ENCODE data around the gene CIRBP.

The CIRBP gene

DNA sequence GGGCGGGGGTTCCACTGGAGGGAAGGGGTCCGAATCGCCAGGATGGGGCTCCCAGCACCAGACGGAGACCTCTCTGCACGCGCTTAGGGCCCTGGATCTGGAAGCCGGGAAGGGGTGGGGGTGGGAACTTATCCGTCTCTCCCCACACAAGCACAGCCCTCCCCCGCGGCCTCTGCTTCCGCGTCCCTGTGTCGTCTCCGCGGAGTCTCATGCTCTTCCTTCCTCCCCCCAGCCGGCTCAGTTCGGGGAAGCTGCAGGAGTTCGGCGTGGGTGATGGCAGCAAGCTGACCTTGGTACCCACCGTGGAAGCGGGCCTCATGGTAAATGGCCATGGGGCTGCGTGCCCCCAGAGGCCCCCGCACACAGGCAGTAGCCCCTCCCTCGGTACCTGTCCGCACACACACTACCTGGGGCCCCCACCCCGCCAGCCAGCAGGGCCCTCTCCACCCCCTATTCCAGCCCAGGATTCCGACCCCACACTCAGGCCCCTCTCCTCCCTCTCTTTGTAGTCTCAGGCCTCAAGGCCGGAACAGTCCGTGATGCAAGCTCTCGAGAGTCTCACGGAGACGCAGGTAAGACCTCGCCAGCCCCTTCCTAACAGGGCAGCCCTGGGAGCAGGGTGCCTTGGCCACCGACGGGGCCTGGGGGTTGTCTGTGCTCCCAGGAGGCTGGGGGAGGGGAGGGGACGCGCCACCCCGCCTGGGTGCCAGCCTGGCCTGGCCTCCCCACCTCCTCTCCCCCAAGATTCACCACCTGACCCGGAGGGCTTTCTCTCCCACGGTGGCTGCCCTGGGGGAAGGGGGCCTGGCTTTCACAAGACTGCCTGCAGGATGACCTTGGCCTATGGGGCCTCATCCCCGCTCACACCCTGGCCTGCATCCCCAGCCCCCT is 17.6 kb upstream of the CIRBP start:
- H3K9me3 Mint-ChIP-seq: no peaks in the 10 kb centered on the region
- peaks cover 76% of the 10 kb centered on the region for H3K36me3 Mint-ChIP-seq (ENCODE audit: insufficient read depth)
- ATAC-seq (replicated peaks): no peak
- peak overlapping the region; percentile 95 to 97 for H3K27ac Mint-ChIP-seq
- H3K4me3 Mint-ChIP-seq: peak overlapping the region; percentile 91 to 95
- H3K27me3 Mint-ChIP-seq: no peaks in the 10 kb centered on the region
- DNase-seq: peak; percentile 48 to 56 (median 51)
- peaks cover 5 to 17% of the 10 kb centered on the region in 2 donors for H3K4me1 Mint-ChIP-seq (ENCODE audit: low read depth in 2 of 2)

DNA sequence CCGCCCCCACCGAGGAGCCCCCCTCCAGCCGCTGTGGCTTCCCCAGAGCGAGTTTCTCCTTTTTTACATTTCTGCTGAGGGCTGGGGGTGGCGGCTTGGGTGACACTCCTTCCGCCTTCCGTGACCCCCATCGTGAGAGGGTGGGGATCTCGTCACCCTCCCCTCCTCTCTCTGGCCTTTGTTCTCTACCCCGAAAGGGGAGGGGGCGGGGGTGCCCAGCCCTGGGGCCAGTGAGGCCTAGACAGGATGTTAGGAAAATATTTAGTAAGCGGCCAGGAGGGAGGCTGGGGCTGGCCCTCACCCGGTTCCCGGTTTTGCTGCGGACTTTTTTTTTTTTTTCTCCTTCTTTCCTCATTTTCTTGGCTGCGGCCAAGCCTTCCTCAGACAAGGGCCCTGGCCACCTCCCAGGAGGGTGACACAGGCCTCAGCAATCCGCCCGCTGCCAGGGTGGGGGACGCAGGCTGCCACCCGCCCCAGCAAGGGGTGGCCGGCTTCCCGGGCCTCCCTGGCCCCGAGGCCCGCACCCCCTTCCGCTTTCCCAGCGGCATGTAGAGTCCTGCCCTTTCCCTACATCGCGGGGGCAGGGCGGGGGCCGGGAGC is 16.8 kb upstream of the CIRBP start:
- Mint-ChIP-seq H3K36me3 (ENCODE audit: insufficient read depth) (peaks cover 76% of the 10 kb centered on the region), H3K9me3 (no peaks in the 10 kb centered on the region), H3K27ac (peak overlapping the region; percentile 95 to 97), H3K4me1 (ENCODE audit: low read depth in 2 of 2) (peaks cover 5 to 18% of the 10 kb centered on the region in 2 donors), H3K4me3 (peak overlapping the region; percentile 91 to 95), H3K27me3 (no peaks in the 10 kb centered on the region)
- DNase-seq (peak; percentile 65 to 67 (median 66)), ATAC-seq (replicated peaks) (peak; percentile 19)

DNA sequence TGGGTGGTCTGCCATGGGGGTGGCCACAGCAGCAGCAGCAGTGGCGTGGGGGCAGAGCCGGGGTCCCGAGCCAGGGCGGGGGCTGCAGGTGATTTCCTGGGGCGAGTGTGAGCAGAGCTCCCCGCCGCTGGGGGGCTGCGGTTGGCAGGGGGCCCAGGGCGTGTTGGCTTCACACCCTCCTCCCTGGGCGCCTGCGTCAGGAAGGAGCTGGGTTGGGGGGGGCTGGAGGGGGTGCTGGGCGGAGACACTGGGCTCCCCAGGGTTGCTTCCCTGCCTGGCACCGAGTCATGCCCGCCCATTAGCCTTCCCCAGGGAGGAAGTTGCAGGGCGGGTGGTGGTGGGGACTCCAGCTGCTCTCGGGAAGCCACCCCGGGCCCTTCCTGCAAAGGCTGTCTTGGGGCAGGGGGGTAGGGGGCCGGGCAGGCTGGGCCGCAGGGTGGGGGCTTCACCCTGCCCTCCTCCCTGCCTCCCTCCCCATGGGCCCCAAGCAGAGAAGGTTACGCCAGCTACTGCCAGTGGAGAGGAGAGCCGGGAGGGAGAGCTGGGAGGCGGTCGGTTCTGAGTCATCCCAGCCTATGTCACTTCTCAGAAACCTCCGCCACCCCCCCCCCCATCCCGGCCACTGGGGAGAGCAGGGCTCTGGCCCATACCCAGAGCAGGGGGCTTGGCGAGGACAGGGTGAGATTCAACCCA is 16.2 kb upstream of the CIRBP start:
- peak overlapping the region; percentile 95 to 97 for H3K27ac Mint-ChIP-seq
- peaks cover 81% of the 10 kb centered on the region for H3K36me3 Mint-ChIP-seq (ENCODE audit: insufficient read depth)
- ATAC-seq (replicated peaks): peak; percentile 26
- peak; percentile 75 to 78 (median 78) for DNase-seq
- peak overlapping the region; percentile 91 to 95 for H3K4me3 Mint-ChIP-seq
- H3K4me1 Mint-ChIP-seq (ENCODE audit: low read depth in 2 of 2): peaks cover 12 to 23% of the 10 kb centered on the region in 2 donors
- no peaks in the 10 kb centered on the region for H3K9me3 Mint-ChIP-seq
- no peaks in the 10 kb centered on the region for H3K27me3 Mint-ChIP-seq

- H3K27me3 Mint-ChIP-seq: no peaks in the 10 kb centered on the region
- DNase-seq: no peak
- H3K4me3 Mint-ChIP-seq: peak overlapping the region; percentile 91 to 95
- peak overlapping the region; percentile 95 to 97 for H3K27ac Mint-ChIP-seq
- H3K36me3 Mint-ChIP-seq (ENCODE audit: insufficient read depth): peaks cover 87% of the 10 kb centered on the region
- no peak for ATAC-seq (replicated peaks)
- peaks cover 14 to 24% of the 10 kb centered on the region in 2 donors for H3K4me1 Mint-ChIP-seq (ENCODE audit: low read depth in 2 of 2)
- H3K9me3 Mint-ChIP-seq: no peaks in the 10 kb centered on the region
These were observed 15.5 kb upstream of the CIRBP start for GRCh38 chr19:1253514-1254080.

GRCh38 chr19:1254081-1254527 is 15.0 kb upstream of the CIRBP start:
- Mint-ChIP-seq H3K4me3 (peak overlapping the region; percentile 44 to 91), H3K36me3 (ENCODE audit: insufficient read depth) (peaks cover 92% of the 10 kb centered on the region), H3K27ac (no peak overlapping the region)

DNA sequence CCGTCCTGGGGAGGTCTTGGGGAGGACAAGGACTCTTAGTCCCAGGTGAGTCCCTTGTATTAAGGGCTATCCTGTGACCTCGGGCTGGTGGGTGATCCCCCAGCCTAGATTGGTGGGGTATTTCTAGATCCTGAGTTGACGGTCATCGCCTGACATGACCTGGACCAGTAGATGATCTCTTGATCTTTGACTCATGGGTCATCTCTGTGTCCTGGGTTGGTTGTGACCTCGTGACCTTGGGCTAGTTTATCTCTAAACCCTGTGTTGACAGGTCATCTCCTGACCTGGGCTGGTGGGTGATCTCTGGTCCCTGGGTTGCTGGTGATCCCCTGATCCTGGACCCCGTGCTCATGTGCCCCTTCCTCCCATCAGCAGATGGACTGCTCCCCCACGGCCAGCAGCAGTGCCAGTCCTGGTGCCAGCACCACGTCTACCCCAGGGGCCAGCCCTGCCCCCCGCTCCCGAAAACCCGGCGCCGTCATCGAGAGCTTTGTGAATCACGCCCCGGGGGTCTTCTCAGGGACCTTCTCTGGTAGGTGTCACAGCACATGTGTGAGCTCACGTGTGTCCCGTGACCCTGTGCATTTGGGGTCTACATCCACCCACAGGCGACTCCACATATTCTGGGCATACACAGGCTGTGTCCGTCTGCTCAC is 14.5 kb upstream of the CIRBP start:
- Mint-ChIP-seq H3K9me3 (no peaks in the 10 kb centered on the region), H3K27ac (peak overlapping the region; percentile 19 to 90), H3K36me3 (ENCODE audit: insufficient read depth) (peaks cover 96% of the 10 kb centered on the region), H3K4me3 (peak overlapping the region; percentile 44 to 91), H3K27me3 (no peaks in the 10 kb centered on the region), H3K4me1 (ENCODE audit: low read depth in 2 of 2) (peaks cover 23 to 31% of the 10 kb centered on the region in 2 donors)
- ATAC-seq (replicated peaks): no peak
- no peak for DNase-seq

More at GRCh38 chr19:1254081-1254527, 15.0 kb upstream of the CIRBP start:
- H3K4me1 Mint-ChIP-seq (ENCODE audit: low read depth in 2 of 2): peaks cover 19 to 26% of the 10 kb centered on the region in 2 donors
- H3K9me3 Mint-ChIP-seq: no peaks in the 10 kb centered on the region
- DNase-seq: no peak
- H3K27me3 Mint-ChIP-seq: no peaks in the 10 kb centered on the region
- no peak for ATAC-seq (replicated peaks)

- ATAC-seq (replicated peaks): no peak
- Mint-ChIP-seq H3K4me3 (peak overlapping the region; percentile 44 to 91), H3K36me3 (ENCODE audit: insufficient read depth) (peaks cover 100% of the 10 kb centered on the region), H3K27ac (peak overlapping the region; percentile 19 to 90), H3K27me3 (no peaks in the 10 kb centered on the region), H3K9me3 (no peaks in the 10 kb centered on the region), H3K4me1 (ENCODE audit: low read depth in 2 of 2) (peaks cover 27 to 33% of the 10 kb centered on the region in 2 donors)
- no peak for DNase-seq
These were observed 13.7 kb upstream of the CIRBP start for GRCh38 chr19:1255186-1256161.

GRCh38 chr19:1256646-1257474 is 12.3 kb upstream of the CIRBP start:
- DNase-seq (no peak), ATAC-seq (replicated peaks) (no peak)
- Mint-ChIP-seq H3K27ac (peak overlapping the region; percentile 76 to 99), H3K4me1 (ENCODE audit: low read depth in 2 of 2) (peaks cover 37 to 38% of the 10 kb centered on the region in 2 donors), H3K4me3 (peak overlapping the region; percentile 89 to 94), H3K36me3 (ENCODE audit: insufficient read depth) (peaks cover 100% of the 10 kb centered on the region), H3K9me3 (no peaks in the 10 kb centered on the region), H3K27me3 (no peaks in the 10 kb centered on the region)

- H3K9me3 Mint-ChIP-seq: no peaks in the 10 kb centered on the region
- H3K4me3 Mint-ChIP-seq: peak overlapping the region; percentile 89 to 94
- DNase-seq (no peak), ATAC-seq (replicated peaks) (no peak)
- no peaks in the 10 kb centered on the region for H3K27me3 Mint-ChIP-seq
- peak overlapping the region; percentile 76 to 99 for H3K27ac Mint-ChIP-seq
- peaks cover 39 to 42% of the 10 kb centered on the region in 2 donors for H3K4me1 Mint-ChIP-seq (ENCODE audit: low read depth in 2 of 2)
- peaks cover 95% of the 10 kb centered on the region for H3K36me3 Mint-ChIP-seq (ENCODE audit: insufficient read depth)
These were observed 11.5 kb upstream of the CIRBP start for GRCh38 chr19:1257475-1258162.

DNA sequence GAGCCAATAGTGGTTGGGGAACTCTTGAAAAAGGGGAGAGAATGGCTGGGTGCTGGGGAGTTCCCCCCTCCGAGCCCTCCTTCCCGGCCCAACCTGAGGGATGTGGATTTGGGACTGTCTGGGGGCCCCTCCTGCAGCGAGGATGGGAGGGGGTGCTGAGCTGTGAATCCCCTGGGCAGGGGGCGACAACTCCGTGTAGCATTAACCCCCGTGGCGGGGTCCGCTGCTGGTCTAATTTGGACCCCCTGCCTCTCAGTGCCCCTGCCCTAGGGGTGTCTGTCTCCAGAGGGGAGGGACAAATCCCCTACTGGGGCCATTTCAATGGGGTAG is 11.0 kb upstream of the CIRBP start:
- Mint-ChIP-seq H3K4me3 (peak overlapping the region; percentile 89 to 94), H3K4me1 (ENCODE audit: low read depth in 2 of 2) (peaks cover 42 to 47% of the 10 kb centered on the region in 2 donors), H3K36me3 (ENCODE audit: insufficient read depth) (peaks cover 90% of the 10 kb centered on the region), H3K27ac (peak overlapping the region; percentile 98 to 99), H3K9me3 (no peaks in the 10 kb centered on the region), H3K27me3 (no peaks in the 10 kb centered on the region)
- DNase-seq: no peak
- no peak for ATAC-seq (replicated peaks)

- Mint-ChIP-seq H3K27me3 (no peaks in the 10 kb centered on the region), H3K27ac (peak overlapping the region; percentile 98 to 99), H3K4me1 (ENCODE audit: low read depth in 2 of 2) (peaks cover 40 to 47% of the 10 kb centered on the region in 2 donors), H3K4me3 (peak overlapping the region; percentile 89 to 94), H3K9me3 (no peaks in the 10 kb centered on the region), H3K36me3 (ENCODE audit: insufficient read depth) (peaks cover 84% of the 10 kb centered on the region)
- peak; percentile 0 for ATAC-seq (replicated peaks)
- DNase-seq: no peak
These were observed 10.4 kb upstream of the CIRBP start for GRCh38 chr19:1258707-1259205.
